HG03442 (cell line): Measurements from ENCODE around the gene PTGDR2.
"Not testable (repeated sequence)": the region's sequence is repeated elsewhere in the genome, so short reads cannot be mapped to it uniquely, and the experiment has no call there.

Experiments used
- ATAC-seq: cut with Tn5 transposase; IDR thresholded peaks from one replicate; pipeline ENCODE4 v1.9.1; 2021; ENCODE audit warnings: mild to moderate bottlenecking, moderate library complexity; ENCODE audit not compliant: unreplicated experiment

Gene PTGDR2

DNA sequence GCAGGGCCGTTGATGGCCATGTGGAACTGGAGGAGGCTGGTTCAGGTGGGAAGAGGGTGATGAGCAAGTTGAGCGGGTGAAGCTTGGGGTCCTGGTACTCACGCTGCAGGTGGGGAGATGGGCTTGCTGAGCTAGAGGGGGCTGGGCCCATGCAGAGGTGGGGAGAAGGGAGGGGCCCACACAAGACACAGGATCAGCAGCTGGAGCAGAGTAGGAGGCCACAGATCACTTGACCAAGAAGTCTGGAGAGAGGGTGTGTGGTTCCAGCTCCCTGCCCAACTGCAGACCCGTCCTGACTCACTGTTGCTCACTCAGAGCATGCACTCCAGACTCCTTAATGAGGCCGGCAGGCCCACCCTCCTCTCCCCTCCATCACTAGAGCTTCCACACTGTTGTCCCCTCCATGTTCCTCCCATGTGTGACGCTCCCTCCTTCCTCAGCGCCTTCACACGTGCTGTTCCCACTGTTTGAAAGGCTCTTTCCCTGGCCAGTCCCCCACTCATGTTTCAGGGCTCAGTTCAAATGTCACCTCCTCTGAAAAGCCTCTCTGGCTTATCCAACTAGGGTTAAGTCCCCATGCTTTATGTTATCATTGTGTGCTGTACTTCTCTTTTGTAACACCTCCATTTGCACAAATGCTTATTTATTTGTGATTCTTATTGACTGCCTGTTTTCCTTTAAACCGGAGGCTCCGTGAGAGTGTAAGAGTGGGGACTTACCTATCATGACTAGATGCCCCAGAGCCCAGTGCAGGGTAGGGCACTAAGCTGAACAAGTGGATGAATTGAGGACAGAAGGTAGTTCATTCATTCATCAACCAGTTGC lies 11.5 kb downstream of the PTGDR2 start:
- no peak for ATAC-seq

DNA sequence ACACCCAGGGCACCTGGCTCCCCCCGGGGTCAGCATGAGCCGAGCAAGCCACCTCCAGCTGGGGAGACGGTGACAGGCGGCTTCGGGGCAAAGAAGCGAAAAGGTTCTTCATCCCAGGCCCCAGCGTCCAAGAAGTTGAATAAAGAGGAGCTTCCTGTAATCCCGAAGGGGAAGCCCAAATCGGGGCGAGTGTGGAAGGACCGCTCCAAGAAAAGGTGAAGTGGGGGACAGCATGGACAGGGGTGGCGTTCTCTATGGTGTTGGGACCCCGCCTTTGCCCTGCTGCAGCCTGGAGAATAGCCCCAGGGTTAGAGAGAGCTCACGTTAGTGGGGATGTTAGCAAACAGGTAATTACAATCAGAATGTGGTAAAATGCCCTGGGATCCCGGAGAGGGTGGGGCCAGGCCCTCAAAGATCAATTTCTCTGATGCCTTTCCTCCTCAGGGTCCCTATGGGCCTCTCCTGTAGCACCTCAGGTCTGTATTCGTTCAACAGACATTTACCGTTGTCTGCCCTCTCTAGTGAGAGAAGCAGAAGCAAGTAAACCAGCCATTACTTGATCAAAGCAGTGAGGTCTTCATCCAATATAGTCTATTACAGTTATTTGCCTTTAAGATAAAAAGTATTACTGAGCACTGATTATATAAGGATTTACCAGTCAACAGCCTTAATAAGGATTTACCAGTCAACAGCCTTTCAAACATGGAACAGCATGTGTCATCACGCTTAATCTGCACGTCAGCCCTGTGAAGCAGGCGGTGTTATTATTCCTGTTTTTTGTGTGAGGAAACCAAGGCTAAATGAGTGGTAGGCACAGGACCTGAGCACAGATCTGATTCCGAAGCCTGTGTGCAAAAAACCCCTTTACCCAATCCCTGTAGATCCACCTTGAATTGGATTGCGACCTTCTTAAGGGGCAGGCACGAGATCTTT lies 12.8 kb downstream of the PTGDR2 start:
- ATAC-seq = no peak

DNA sequence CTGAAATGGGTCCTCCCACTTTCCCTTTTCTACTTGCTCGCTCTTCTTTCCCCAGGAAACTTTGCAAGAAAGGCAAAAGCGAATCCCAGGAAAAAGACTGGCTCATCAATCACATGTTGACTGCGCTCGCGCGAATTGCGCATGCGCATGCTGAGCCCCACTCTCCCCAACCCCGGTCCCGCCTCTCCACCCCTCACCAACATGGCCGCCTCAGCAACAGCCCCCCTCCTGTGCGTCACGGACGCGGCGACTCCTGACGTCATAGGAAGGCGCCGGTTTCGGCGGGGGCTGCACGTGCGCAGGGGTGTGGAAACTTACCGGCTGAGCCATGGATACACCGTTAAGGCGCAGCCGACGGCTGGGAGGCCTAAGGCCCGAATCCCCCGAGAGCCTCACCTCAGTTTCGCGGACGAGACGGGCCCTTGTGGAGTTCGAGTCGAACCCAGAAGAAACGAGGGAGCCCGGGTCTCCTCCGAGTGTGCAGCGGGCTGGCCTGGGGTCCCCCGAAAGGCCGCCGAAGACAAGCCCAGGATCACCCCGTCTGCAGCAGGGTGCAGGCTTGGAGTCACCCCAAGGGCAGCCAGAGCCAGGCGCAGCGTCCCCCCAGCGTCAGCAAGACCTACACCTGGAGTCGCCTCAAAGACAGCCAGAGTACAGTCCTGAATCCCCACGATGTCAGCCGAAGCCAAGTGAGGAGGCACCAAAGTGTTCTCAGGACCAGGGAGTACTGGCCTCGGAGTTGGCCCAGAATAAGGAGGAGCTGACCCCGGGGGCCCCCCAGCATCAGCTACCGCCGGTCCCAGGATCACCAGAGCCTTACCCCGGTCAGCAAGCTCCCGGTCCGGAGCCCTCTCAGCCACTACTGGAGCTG lies 13.7 kb downstream of the PTGDR2 start, which contains the start of gene CCDC86:
CCDC86 (plus strand) TSS at position 317 of the 871 bp plus-strand sequence; CDS start at position 329, 12 bp downstream.
- ATAC-seq = peak; percentile 79

DNA sequence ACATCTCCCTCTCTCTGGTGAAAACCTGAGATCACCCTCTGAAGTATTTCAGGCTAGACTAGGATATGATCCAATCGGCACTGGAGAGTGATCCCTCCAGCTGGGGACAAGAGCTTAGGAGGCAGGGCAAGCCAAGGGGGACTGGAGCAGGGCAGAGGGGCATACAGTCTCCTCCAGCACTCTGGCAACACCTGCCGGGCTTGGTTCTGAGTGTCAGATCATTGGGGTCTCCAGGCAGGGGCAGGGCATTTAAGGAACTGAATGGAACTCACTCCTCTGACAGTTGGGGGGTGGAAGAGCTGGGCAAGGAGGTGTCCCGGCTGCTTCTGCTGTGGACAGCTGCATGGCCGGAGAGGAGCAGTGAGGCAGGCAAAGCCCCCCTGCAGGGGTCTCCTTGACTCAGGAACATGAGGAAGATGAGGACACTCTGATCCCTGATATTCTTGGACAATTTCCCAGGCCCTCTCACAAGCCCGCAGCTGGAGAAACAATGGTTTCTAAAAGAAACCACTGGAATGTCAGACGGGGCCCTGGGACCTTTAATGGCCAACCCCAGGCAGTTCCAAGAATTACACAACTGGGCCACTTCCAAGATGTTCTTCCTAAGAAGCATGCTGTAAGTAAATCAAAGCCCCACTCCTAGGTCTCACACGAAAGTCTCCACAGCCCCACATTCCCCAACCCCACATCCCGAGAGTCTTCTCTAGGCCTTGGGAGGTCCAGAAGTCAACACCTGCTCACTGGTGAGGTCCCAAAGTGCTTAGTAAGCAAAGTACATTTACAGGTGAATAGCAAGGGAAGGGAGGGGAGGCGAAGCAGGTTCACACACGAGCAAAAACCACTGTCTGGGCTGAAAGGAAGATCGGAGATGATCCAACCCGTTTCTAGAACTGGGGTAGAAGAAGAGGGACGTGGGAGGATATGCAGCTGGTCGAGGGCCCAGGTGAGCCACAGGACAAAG lies 15.0 kb downstream of the PTGDR2 start:
- ATAC-seq = no peak

DNA sequence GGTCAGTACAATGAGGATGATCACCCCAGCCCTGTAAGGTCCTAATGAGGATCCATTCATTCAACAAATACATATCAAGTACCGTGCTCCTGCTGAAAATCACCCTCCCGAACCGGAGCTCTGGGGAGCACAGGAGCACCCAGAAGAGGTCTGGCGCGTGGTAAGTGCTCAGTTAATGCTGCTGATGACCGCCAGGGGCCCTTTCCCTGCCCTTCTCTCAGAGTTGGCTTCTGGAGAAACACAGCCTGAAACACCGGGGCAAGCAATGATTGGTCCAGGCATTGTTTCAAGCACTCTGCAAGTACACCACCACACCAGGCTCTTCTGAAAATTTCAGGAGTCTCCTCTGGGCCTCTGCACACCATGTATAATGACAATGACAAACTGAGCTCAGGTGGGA lies 17.6 kb downstream of the PTGDR2 start:
- no peak for ATAC-seq

DNA sequence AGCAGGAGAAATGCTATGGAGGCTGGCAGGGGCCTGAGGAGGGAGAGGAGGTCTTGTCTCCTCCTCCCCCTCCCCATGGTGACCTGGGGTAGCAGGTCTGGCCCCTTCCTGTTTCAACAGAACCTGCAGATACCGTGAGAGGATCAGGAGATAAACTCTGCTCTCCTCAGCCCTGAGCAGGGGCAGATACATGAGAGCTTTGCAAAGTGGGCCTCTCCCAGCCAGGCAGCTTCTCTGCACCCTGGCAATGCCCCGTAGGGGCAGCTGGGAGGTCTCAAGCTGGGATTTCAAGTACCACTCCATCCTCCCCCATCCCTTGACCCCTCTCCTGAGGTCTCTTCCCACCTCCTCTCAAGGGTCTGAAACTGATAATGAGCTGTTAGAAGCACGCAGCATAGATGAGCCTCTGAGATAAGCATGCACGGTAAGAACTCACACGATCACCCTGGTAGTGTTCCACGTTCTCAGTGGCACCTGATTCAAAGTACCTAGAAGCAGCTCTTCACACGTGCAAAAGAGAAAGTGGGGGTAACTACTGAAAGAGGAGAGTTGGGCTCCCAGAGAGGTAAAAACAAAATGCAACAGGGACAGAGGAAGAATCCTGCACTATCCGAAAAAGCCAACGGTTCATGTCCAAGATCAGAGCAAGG lies 18.8 kb downstream of the PTGDR2 start:
- ATAC-seq = no peak

DNA sequence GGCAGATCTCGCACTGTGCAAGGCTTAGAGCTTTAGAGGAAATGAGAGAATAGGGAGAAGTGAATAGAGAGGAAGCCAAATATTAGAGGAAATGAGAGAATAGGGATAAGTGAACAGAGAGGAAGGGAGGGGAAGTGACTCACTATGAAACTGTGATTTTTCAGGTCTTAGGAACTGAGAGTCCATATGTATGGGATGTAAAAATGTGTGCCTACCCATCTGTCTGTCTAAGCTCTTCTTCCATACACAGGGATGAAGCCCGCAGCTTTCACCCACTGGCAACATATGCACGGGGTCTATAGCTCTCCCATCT lies 20.3 kb downstream of the PTGDR2 start:
- ATAC-seq = no peak

DNA sequence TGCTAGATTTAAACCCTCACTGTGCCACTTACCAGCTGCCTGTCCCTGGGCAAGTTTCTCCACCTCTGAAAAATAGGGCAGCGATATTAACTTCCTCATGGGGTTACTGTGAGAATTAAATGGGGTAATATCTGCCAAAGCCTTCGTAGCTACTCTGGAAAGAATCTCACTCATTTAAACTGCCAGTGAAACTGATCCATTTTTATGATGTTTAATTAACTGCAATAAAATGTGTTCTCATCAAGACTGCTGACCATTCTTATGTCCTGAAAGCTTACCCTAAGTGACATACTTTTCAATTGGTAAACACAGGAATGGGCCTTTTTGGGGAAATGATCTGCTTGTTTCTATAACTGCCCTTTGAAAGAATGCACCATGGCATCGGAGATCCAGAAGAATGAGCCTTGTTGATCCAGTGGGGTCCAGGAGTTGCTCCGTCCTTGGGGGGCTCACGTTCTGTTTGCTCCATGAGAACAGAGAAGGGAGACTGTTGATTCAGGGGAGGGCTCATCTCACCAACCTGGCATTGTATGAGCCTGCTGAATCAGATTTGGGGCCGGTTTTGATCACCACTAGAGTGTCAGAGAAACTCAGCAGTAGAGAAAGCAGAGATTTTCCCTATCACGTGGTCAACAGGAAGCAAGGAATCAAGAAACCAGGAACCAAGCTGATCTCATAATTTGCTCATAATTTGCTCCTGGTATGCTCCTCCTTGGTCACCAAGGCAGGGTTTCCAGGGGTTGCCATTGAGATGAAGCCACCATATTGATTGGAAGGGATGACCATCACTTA lies 20.8 kb downstream of the PTGDR2 start:
- no peak for ATAC-seq

DNA sequence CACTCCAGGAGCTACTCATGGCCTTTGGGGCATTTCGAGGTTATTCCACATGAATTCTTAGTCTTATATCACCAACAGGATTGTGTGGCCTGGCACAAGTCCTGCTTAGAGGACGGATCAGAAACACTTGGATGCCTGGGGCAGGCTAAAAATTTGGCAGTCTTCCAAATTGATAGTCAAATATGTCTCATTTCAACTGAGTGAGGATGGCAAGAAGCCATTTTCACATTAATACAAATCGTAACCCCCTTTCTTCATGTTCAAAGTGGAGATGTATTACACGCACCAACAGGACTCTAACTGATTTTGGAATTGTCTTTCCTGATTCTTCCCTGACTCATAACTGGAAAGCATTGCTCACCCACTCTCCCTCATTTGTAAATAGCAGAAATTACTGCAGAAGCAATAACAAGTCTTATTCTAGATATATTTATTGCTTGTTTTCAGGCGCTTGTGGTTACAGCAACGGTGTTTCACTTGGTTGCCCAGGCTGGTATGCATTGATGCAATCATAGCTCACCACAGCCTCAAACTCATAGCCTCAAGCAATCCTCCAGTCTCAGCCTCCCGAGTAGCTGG lies 24.2 kb downstream of the PTGDR2 start:
- ATAC-seq = no peak

DNA sequence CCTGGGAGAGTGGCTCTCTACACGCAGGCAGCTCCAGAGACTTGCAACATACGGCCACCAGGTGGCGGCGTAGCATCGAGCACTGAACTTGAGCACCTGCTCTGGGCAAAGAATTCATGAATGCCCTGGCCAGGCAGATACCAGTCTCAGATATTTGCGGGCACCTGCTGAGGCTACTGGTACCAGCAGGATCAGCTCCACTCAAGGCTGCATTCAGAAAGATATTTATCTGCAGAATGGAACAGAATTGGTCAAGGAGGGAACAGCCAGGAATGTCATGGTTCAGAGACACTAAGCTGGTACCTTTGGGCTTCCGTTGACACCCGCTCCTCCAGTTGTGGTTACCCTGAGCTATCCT lies 24.6 kb downstream of the PTGDR2 start:
- ATAC-seq = peak; percentile 79

DNA sequence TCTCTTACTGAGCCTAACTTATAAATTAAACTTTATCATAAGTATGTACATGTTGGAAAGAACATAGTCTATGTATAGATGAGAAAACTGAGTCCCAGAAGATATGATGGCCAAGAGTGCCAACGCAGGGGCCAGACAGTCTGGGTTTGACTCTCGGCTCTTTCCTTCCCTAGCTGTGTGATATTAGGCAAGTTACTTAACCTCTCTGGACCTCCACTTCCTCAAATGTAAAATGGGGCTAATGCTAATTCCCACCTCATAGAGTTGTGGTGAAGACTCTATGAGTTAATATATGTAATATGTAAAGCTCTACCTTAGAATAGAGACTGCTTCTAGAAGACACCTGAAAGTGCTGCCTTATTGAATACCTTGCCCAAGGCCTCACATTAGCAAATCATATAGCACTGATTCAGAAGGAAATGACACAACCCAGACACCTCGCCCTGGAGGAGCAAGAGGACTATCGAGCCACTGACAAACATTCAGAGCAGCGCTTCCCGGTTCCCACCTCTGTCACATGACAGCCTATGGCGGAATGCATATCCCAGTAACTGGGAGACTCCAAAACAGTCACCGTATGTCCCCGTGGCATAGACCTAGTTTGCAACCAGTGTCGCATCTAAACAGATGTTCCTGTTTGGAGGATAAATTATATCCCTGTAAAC lies 25.1 kb downstream of the PTGDR2 start:
- ATAC-seq = peak; percentile 67

DNA sequence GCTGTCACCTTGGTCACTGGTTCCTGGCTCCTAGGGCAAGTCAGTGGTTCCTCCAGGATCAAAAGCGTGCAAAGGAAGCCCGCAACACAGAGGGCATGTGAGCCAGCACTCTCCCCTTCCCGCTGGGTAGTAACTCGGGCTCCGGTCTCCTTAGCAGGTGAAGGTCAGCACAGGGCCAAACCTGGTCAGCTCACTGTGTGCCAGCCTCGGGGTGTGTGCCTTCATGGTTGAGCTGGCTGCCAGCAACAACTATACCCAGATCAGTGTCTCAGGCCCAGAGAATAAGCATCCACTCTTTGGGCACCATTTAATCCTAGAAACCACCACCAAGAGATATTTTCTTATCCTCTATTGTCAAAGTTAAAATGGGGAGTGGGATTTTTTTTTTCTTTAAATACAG lies 30.0 kb downstream of the PTGDR2 start:
- no peak for ATAC-seq

DNA sequence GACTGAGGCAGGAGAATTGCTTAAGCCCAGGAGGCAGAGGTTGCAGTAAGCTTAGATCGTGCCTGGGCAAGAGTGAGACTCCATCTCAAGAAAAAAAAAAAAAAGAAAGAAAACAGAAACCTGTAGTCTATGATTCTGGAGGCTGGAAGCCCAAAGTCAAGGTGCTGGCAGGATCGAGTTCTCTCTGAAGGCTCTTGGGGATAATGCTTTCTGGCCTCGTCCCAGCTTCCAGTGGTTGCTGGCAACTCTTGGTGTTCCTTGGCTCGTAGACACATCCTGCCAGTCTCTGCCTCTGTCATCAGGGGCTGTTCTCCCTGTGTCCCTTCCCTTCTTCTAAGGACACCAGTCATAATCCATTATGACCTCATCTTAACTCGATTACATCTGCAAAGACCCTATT lies 30.6 kb downstream of the PTGDR2 start:
- no peak for ATAC-seq

DNA sequence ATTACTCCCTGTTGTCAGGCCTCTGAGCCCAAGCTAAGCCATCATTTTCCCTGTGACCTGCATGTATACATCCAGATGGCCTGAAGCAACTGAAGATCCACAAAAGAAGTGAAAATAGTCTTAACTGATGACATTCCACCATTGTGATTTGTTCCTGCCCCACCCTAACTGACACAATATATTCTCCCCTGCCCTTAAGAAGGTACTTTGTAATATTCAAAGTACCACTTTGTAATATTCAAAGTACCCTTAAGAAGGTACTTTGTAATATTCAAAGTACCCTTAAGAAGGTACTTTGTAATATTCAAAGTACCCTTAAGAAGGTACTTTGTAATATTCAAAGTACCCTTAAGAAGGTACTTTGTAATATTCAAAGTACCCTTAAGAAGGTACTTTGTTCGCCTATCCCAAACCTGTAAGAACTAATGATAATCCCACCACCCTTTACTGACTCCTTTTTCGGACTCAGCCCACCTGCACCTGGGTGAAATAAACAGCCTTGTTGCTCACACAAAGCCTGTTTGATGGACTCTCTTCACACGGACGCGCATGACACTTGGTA lies 31.9 kb downstream of the PTGDR2 start:
- ATAC-seq = not testable (repeated sequence)

DNA sequence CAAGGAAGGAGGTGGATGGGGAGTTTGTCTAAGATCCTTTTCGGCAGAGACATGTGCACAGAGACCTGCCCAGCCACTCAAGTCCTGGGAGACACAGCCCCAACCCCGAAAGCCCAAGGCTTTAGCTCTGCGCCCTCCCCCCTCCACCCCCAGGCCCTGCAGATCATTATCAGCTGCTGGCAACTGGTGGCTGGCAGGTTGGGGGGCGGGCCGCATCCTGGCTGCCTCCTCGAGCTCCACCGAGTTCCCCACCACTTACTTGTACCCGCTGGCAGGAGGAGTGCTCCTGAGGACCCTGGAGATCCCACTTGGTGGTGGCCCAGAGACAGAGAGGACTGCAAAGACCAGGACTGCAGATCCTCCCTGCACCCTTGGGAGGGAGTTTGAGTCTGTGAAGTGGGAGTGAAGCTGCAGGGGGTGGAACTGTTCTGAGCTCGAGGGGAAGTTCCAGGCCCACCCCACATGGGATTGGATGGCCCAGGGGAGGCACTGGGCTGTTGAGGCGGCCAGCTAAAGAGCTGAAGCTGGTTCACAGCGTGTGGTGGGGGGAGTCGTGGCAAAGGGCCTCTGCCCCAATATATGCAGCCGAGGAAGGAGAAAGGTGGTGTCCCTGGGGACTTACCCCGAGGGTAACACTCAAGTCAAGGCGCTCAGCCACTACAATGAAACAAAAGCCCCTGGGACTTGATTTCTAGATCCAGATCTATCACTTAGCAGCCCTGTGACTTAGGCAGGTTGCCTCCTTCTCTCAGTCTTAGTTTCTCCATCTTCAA lies 33.7 kb downstream of the PTGDR2 start:
- no peak for ATAC-seq

DNA sequence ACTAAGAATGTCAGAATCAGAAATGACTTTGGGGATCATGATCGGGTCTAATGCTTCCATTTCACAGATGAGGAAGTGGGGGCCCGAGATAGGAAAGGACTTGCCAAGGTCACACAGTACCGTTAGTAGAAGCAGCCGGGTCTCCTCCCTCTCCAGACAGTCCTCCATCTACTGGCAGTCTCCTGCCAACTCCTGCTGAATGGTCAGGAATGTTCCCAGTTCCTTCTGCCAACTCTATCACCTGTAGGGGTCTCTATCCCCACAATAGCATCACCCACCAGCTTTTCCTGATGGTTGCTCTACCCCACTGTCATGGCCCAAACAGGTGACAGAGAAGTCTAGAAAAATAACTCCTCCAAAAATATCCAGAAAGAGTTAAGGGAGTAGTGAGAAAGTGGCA lies 37.7 kb downstream of the PTGDR2 start:
- no peak for ATAC-seq
